BE2C (cell line): ENCODE data around the gene GPM6B.

Experiments used
- DNase-seq: peaks from one replicate; pipeline ENCODE4 v3.0.0-alpha.2; 2020
- H3K27me3 ChIP-seq: fragments of 250-450 bp; sonication (Bioruptor Pico); 2 replicates; pipeline ENCODE4 v1.5.1; 2020; ENCODE audit warnings: mild to moderate bottlenecking
- H3K36me3 ChIP-seq: fragments of 250-450 bp; sonication (Bioruptor Pico); 2 replicates; pipeline ENCODE4 v1.5.1; 2020; ENCODE audit warnings: mild to moderate bottlenecking
- H3K4me1 ChIP-seq: fragments of 250-450 bp; sonication (Bioruptor Pico); 2 replicates; pipeline ENCODE4 v1.5.1; 2020
- H3K4me3 ChIP-seq: 2 replicates; pipeline ENCODE4 v1.5.1; 2011; ENCODE audit warnings: low read depth, low read length
- H3K9me3 ChIP-seq: fragments of 250-450 bp; sonication (Bioruptor Pico); 2 replicates; pipeline ENCODE4 v1.5.1; 2020
- CTCF ChIP-seq: IDR thresholded peaks from 2 replicates; pipeline ENCODE4 v1.5.1; 2012; ENCODE audit warnings: mild to moderate bottlenecking, low read depth, low read length

Gene GPM6B

GRCh38 chrX:13752646-13753045, 64.2 kb downstream of the GPM6B start:
- Histone ChIP-seq H3K9me3 (no peaks in the 10 kb centered on the region), H3K4me3 (no peak overlapping the region), H3K27me3 (no peaks in the 10 kb centered on the region), H3K4me1 (no peaks in the 10 kb centered on the region), H3K36me3 (peaks cover 4% of the 10 kb centered on the region)
- no peak for DNase-seq
- TF ChIP-seq CTCF = no peak

GRCh38 chrX:13752141-13752540, 64.8 kb downstream of the GPM6B start:
- Histone ChIP-seq H3K4me3 (no peak overlapping the region), H3K4me1 (no peaks in the 10 kb centered on the region), H3K27me3 (no peaks in the 10 kb centered on the region), H3K9me3 (no peaks in the 10 kb centered on the region), H3K36me3 (peaks cover 4% of the 10 kb centered on the region)
- no peak for TF ChIP-seq CTCF
- DNase-seq = no peak

GRCh38 chrX:13750812-13751211, 66.1 kb downstream of the GPM6B start:
- Histone ChIP-seq H3K4me3 (no peak overlapping the region), H3K27me3 (no peaks in the 10 kb centered on the region), H3K9me3 (no peaks in the 10 kb centered on the region), H3K4me1 (no peaks in the 10 kb centered on the region), H3K36me3 (peaks cover 4% of the 10 kb centered on the region)
- no peak for TF ChIP-seq CTCF
- no peak for DNase-seq

GRCh38 chrX:13750204-13750603, 66.7 kb downstream of the GPM6B start:
- H3K9me3 ChIP-seq = no peaks in the 10 kb centered on the region
- no peak overlapping the region for H3K4me3 ChIP-seq
- H3K36me3 ChIP-seq = peaks cover 4% of the 10 kb centered on the region
- DNase-seq = peak; percentile 10
- no peaks in the 10 kb centered on the region for H3K27me3 ChIP-seq
- H3K4me1 ChIP-seq = no peaks in the 10 kb centered on the region
- peak; percentile 60 for TF ChIP-seq CTCF

- no peak for TF ChIP-seq CTCF
- H3K9me3 ChIP-seq = no peaks in the 10 kb centered on the region
- H3K4me1 ChIP-seq = no peaks in the 10 kb centered on the region
- peaks cover 4% of the 10 kb centered on the region for H3K36me3 ChIP-seq
- DNase-seq = no peak
- no peaks in the 10 kb centered on the region for H3K27me3 ChIP-seq
- H3K4me3 ChIP-seq = no peak overlapping the region
Measured at GRCh38 chrX:13748486-13748885, 68.4 kb downstream of the GPM6B start.

- H3K4me1 ChIP-seq = no peaks in the 10 kb centered on the region
- peak; percentile 39 for DNase-seq
- TF ChIP-seq CTCF = peak; percentile 53
- H3K36me3 ChIP-seq = peaks cover 4% of the 10 kb centered on the region
- H3K9me3 ChIP-seq = no peaks in the 10 kb centered on the region
- H3K27me3 ChIP-seq = no peaks in the 10 kb centered on the region
- H3K4me3 ChIP-seq = no peak overlapping the region
Measured at GRCh38 chrX:13747836-13748235, 69.1 kb downstream of the GPM6B start.
